NCI-H146 (cell line): Measurements from ENCODE around the gene NTPCR.
"Not testable (repeated sequence)": the region's sequence is repeated elsewhere in the genome, so short reads cannot be mapped to it uniquely, and the experiment has no call there.

Experiments used
- DNase-seq: peaks from one replicate; lab custom pipeline; 2025; lab: John Stamatoyannopoulos, UW

Gene NTPCR

GRCh38 chr1:232927166-232927565 lies 23.2 kb upstream of the NTPCR start:
- not testable (repeated sequence) for DNase-seq

DNA sequence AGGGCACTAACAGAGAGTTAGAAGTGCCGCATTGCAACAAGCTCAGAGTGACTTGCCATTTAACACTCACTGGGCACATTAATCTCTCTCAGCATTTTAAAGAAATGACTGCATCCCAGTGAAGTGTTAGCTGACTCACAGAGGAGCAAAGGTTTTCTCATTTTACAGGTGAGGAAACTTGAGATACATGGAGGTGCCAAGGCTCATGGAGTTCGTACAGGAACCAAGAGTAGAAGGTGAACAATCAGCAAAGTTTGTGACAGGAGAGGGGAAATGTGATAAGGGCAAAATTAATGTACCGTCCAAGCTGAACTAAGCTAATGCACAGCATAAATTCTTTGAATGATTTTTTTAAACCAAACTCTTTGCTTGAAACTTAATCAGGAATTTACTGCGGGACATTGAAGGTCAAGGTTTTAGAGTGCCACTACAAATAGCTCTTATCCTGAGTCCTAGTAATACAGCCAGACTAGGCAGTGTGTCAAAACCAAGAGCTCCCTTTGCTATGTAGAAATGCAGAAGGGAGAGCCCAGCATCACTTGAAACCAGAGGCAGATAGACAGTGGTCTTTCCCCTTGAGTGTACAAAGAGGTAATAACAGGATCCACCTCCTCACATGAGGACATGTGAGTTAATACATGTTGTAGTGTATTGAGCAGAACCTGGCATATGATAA lies 22.4 kb upstream of the NTPCR start:
- no peak for DNase-seq

DNA sequence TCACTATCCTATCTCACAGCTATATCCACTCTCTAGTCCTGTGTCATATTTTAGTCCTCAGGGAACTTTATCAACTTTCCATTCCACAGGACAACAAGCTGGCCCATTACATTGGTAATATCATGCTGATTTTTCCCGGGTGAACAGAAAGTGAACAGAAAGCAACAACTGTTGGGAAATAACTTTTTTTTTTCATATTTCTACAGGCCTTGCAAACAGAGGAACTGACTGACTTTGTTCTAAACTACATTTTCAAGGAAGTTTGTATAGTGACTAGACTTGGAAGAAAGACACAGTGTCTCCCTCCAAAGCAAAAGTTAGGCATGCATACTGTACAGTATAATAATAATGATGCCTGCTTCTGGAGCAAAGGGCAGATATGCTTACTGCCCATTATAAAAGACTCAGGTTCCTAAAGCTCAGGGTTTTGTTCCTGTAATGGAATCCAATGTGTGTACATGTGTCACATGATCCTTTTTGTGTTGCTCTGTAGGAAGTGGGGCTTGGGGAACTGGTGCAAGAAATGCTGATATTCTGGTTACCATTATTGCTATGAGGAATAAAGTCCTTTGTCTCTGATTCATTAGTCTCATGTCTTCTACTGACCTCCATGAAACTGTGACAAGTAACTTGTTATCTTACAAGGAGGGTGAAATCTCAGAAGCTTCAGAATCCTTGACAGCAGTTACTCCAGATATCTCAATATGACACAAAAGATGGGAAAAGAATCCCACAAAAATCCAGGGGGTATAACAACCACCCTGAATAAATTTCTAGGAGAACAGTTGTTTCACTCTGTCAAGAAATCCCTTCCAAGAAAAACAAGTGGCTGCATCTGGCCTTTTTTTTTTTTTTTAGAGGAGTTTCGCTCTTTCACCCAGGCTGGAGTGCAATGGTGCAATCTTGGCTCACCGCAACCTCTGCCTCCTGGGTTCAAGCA lies 17.7 kb upstream of the NTPCR start:
- DNase-seq: no peak

DNA sequence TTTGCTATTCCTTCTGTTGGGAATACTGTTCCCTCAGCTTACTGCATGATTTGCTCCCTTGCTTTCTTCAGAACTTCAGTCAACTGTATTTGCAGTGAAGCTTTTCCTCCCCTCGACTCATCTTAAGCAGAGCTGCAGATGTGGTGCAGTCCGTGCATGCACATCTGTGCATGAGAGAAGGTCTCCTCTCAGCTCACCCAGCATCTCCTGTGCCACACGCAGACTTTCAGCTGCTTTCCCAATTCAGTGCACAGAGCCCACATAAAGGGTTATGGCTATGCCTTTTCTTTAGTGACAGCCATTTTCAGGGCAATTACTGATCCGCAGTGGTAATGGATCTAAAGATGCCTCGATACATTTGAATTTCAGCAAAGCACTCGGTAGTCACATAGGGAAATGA lies 13.5 kb upstream of the NTPCR start:
- no peak for DNase-seq

DNA sequence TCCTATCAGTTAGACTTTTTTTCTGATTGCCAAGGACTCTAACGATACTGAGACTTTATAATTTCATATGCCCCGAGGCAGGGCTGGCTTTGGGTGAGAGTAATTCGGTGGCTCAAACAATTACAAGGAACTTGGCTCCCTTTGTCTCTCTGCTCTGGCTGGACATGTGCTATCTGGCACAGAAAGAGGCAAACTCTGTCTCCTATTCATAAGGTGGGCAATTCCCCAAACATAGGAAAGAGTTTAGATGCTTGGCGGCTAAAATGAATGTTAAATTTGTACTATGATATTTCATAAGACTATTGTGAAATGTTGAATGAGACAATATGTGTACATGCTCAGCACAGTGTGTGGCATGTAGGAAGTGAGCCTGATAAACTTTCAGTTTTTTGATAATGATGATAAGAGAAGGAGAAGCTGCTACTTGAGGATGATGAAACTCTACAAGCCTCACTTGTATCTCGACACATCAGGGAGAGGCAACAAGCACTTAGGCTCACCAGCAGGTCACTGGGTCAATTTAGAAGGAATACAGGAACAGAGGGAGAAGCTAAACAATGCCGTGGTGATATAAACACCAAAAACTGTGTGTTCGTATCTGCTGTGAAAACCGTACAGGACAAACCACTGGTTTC lies 12.6 kb upstream of the NTPCR start:
- DNase-seq: no peak

DNA sequence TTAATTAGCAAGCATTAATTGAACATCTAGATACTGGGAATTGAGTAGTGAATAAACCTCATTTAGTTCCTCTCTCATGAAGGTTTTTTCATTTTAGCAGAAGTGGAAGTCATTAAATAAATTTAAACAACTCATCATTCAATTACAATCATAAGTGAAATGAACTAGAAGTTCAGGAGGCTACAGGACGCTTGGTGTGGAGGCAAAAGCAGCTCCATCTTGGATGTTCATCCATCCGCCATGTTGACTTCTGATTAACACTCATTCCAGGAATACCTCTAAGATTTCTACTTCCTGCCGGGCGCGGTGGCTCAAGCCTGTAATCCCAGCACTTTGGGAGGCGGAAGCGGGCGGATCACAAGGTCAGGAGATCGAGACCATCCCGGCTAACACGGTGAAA lies 11.5 kb upstream of the NTPCR start:
- no peak for DNase-seq

DNA sequence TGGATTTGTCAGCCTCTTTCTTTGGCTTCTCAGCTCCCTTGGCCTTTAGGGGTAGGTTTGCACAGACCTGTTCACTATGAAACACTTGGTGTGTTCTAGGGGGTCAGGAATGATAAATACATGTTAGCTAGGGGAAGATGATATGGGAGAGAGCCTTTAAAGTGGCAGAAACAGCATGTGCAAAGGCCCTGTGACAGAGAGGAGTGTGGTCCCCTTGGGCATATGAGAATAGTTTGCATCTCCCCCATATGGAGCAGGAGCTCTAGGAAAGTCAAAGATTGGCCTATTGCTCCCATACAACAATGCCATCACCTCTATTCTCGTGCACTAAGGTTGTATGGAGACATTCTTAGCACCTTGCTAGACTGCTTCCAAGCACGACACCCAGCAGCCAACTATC lies 10.7 kb upstream of the NTPCR start:
- no peak for DNase-seq

DNA sequence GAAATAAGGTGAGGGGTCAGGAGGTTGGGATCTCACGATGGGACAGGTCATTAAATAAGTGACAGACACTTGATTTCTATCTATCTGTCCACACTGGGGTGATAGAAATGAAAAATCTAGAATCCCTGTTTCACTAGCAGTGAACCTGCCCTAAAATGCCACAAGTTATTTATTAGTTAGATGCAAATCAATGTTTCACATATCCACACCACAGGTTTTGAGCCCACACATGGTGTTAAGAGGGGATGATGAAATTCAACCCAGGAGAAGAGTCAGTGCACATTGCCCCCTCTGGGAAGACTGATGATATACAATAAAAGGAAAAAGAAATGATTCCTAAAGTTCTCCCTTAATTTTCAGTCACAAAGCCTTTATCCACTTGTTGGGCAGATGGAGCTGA lies 10.1 kb upstream of the NTPCR start:
- no peak for DNase-seq

GRCh38 chr1:232942413-232943294 lies 7.8 kb upstream of the NTPCR start:
- DNase-seq: no peak

DNA sequence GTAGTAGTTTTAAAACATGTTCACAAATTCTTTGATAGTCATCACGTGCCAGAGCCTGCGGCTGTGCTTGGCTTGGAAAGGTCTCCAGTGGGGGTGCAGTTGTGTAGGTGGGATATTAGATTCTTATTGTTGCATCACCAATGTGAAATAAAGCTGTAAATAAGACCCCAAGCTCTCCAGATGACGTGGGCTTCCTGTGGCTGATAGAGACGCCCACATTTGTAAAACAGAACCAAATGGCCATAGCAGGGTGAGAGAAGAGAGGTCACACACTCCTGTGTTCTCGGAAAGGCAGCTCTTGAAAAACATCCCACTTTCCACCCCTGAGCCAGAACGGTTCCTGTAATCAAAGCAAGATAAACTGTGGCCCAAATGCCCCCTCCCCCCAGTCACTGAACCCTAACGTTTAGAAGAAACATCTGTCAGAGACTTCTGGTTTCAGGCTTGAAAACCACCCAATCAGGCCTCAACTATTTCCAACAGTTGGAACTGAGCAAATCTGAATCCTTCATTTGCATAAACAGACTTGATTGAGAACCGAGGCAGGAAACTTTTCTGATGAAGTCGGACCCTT lies 6.6 kb upstream of the NTPCR start:
- no peak for DNase-seq

DNA sequence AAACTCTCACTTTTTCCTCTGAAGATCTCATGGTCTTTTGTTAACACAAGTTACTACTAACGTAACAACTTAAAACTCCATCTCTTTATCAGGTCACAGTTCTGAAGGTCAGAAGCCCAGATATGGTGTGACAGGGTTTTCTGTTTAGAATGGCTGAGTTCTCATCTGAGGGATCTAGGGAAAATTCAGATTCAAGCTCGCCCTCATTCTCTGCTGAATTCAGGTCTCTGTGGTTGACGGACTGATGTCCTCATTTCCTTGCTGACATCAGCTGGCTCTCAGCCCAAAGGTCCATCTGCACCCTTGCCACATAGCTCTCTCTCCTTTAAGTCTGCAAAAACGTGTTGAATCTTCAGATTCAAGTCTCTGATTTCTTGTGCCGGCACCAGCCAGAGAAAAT lies 6.1 kb upstream of the NTPCR start:
- no peak for DNase-seq

DNA sequence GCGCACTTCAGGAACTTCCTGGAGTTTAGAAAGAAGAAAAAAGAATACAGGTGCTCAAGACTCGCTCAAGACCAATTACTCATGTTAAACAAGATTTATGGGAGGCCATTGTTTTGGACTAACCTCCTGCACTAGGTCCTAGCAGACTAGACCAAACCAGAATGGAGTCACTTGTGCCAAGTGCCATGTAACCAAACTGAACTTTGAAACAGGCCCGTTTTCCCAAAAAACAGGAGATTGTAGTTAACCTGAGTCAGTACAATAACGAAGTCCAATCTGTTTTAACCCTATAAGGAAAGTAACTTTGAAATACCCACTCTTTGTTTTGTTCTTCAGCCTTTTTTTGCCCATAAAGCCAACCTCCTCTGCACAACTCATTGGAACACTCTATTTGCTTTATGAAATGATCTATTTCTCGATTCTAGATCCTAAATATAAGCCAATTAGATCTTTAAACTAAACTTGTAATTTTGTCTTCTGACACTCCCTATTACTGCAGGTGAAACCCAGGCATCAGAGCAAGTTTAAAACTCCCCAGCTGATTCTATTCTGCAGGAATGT lies 695 bp upstream of the NTPCR start:
- peak; percentile 4 for DNase-seq

- DNase-seq: peak; percentile 16
Measured at GRCh38 chr1:232951180-232951579, 769 bp downstream of the NTPCR start.

GRCh38 chr1:232951605-232952004 lies 1.2 kb downstream of the NTPCR start:
- DNase-seq: no peak

GRCh38 chr1:232952514-232953499 lies 2.4 kb downstream of the NTPCR start:
- peak; percentile 57 for DNase-seq

GRCh38 chr1:232954594-232955365 lies 4.4 kb downstream of the NTPCR start:
- no peak for DNase-seq

DNA sequence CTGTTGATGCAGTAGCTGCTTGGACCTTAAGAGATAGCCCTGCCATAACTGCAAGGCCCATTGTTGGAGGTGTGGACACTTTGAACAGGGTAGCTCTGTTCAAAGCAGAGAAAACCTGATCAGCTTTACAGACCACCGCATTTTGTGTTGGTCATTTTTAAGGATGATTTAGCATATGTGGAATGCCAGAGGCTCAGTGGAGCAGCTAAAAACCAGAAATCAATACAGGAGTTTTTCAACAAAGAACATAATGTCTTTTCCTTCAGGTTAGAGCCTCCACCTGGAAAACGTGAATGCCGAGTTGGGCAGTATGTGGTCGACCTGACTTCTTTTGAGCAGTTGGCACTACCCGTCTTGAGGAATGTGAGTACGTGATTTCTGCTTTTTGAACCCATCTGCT lies 5.7 kb downstream of the NTPCR start:
- DNase-seq: no peak

DNA sequence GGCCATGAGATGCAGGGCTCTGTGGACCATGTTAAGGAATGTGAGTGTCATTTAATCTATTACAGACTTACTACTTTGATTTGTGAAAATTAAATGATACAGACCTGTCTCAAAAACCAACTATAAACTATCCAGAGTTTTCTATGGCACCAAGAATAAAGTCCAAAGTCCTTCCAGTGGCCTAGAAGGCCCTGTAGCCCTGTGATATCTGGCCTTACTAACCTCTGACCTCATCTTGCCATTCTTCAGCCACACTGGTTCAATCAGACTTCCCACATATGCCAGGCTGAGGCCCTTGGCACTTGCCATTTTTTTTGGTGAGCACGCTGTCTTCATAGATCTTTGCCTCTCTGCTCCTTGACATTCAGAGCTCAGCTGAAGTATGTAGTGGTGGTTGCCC lies 7.7 kb downstream of the NTPCR start:
- DNase-seq: no peak
